ENCODE measurements around the gene S100A16. TPM values are rescaled to one million over a fixed set of nuclear protein-coding genes. Genes with fewer than 3 reads are reported as not detected.
A peak's percentile ranks its signal among the peaks of the same experiment; 100 is the strongest.

The S100A16 gene
- total and polyA plus RNA-seq, 9 of the 15 experiments (the other 6 are each of a cell fraction or from before 2014, with no cell fraction given): 1.6 to 6.9 (median 4.3) TPM

GRCh38 chr1:153659175-153659534 is 46.2 kb upstream of the S100A16 start:
- ChIA-PET CTCF (ENCODE audit: low intra/inter-chr PET ratio) (no interaction called here), POLR2A (interaction anchor here (0.7 to 6.1 kb wide), 12 partner anchors 10 to 326 kb away, joined by 3 to 51 read pairs (median 4); partner anchors contain the start of genes CHTOP, ILF2, S100A13 and SLC39A1)
- peak overlapping the region; percentile 86; the same call in 2 of the 3 replicates for H3K27ac ChIP-seq (ENCODE audit: extremely low read depth, low read depth, low read length)
- DNase-seq (ENCODE audit: extremely low read depth in 1 of 4, low spot score in 3 of 4): no peak
- ATAC-seq: no peak
- no peaks in the 10 kb centered on the region for H3K9me1 ChIP-seq (ENCODE audit: control insufficient read depth, insufficient read depth, low read length)
- H3K9ac ChIP-seq (ENCODE audit: insufficient read depth in 1 of 2, low read depth in 2 of 2, low read length in 2 of 2): peak overlapping the region; percentile 81 to 92; a peak in 3 of 4 replicates
- TSS peak; percentile 75 for BruUV-seq (replicated peaks)
- peak overlapping the region; percentile 98 for H3K4me3 ChIP-seq
- TF ChIP-seq ZNF644 (tag; IDR thresholded peaks at IDR 0.05; ENCODE audit: low read depth): no peak
- no peak for TF ChIP-seq BRD4 (IDR thresholded peaks at IDR 0.05)
- TF ChIP-seq RNF2 (IDR thresholded peaks at IDR 0.05): no peak
- no peak for TF ChIP-seq ZNF134 (CRISPR knock-in tag; conservative IDR thresholded peaks at IDR 0.05)
- TF ChIP-seq MITF (IDR thresholded peaks at IDR 0.05): no peak
- TF ChIP-seq ZMIZ1 (IDR thresholded peaks at IDR 0.05; ENCODE audit: low read depth in 2 of 2, low read length in 2 of 2): no peak
- no peak for TF ChIP-seq HNRNPL (IDR thresholded peaks at IDR 0.05; ENCODE audit: low read depth, low read length)
- no peak for TF ChIP-seq LARP7 (IDR thresholded peaks at IDR 0.05)
- TF ChIP-seq THAP7 (CRISPR knock-in tag; IDR thresholded peaks at IDR 0.05): no peak
- no peak for TF ChIP-seq JUNB (CRISPR knock-in tag; conservative IDR thresholded peaks at IDR 0.05)
- TF ChIP-seq SRSF3 (IDR thresholded peaks at IDR 0.05; ENCODE audit: insufficient read depth, low read length): no peak
- TF ChIP-seq BCLAF1 (IDR thresholded peaks at IDR 0.05; ENCODE audit: borderline replicate concordance in 1 of 2, control insufficient read depth in 1 of 2, low read depth in 2 of 2, low read length in 1 of 2): no peak
- no peak for TF ChIP-seq TBL1XR1 (IDR thresholded peaks at IDR 0.05; ENCODE audit: low read length in 2 of 2)
- no peak for TF ChIP-seq PYGO2 (tag; IDR thresholded peaks at IDR 0.05)
- no peak for TF ChIP-seq ZNF124 (CRISPR knock-in tag; IDR thresholded peaks at IDR 0.05)
- 0 out of 2 replicates have a peak overlapping the region, but pooled peaks have one; percentile 100 for H2AFZ ChIP-seq (ENCODE audit: low read depth, low read length)
- peaks cover 13% of the 10 kb centered on the region for H3K79me2 ChIP-seq (ENCODE audit: control insufficient read depth, insufficient read depth, low read length)
- no peaks in the 10 kb centered on the region for H3K27me3 ChIP-seq (ENCODE audit: control insufficient read depth in 2 of 2, insufficient read depth in 2 of 2, low read length in 2 of 2)
- intact Hi-C loops (cut with micrococcal nuclease) (no loop called here), in situ Hi-C loops (cut with MboI) (no loop called here)
- peak overlapping the region; percentile 93 for H3K4me2 ChIP-seq (ENCODE audit: insufficient read depth, low read length)
- H3K9me3 ChIP-seq (replicated peaks; ENCODE audit: control insufficient read depth, insufficient read depth, low read depth, low read length): no peaks in the 10 kb centered on the region
- H3K4me1 ChIP-seq (replicated peaks in 1 of 2; ENCODE audit: control insufficient read depth in 2 of 2, insufficient read depth in 2 of 2, low read length in 2 of 2): peaks cover 3 to 16% of the 10 kb centered on the region in 2 experiments; a peak in 4 of 5 replicates
- FAIRE-seq: no peak
- H4K20me1 ChIP-seq (replicated peaks; ENCODE audit: control insufficient read depth, insufficient read depth, low read length): no peaks in the 10 kb centered on the region
- 18% methylated on average over 8 of the region's 8 CpGs for WGBS (ENCODE audit: insufficient coverage, low coverage, missing lambda C conversion rate)
- H3K36me3 ChIP-seq (ENCODE audit: control insufficient read depth, insufficient read depth, low read length): peaks cover 37% of the 10 kb centered on the region

Measured in K562 (cell line).